Tibial nerve (tissue), 3 donors: Measurements from ENCODE around the gene KDM4B.

Source experiments
- CTCF ChIP-seq, 5 experiments: fragments of 200-600 bp in 3 of 5; fragments of 450-650 bp in 2 of 5; sonication (generic) in 3 of 5; IDR thresholded peaks; one replicate each; pipeline ENCODE4 v1.5.1; 2016 to 2019; ENCODE audit warnings: antibody characterized with exemption in 5 of 5, mild to moderate bottlenecking in 3 of 5, moderate library complexity in 2 of 5
- POLR2A ChIP-seq, 2 donors: fragments of 450-650 bp; IDR thresholded peaks; one replicate each; pipeline ENCODE4 v1.6.1; 2017; ENCODE audit warnings: antibody characterized with exemption in 2 of 2, mild to moderate bottlenecking in 2 of 2, moderate library complexity in 2 of 2

- TF ChIP-seq CTCF (IDR thresholded peaks at IDR 0.05) (no peak), POLR2A (IDR thresholded peaks at IDR 0.05) (no peak)
Observed at GRCh38 chr19:5115771-5116202, 146.9 kb downstream of the KDM4B start.
